Measurements from ENCODE around the gene TMEM106C.

TMEM106C gene

DNA sequence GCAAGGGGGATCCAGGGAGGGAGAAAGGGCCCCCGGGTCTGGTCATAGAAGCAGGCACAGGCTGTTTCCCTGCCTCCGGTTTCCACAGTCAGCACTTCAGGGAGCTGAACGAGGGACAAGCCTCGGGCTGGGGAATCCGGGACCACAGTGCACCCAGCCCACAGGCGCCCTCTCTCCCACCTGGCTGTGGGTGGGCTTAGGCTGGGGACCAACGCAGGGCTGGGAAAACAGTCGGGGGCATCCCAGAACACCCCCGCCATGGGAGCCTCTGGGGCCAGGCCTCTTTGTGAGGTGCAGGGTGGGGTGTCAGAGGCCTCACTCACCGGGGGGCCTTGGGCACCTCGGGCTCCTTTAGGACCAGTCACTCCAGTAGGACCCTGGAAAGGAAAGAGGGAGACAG is 16.3 kb downstream of the TMEM106C start:
- no peak for DNase-seq (ENCODE audit: low read depth)

- no peak for DNase-seq (ENCODE audit: low read depth)
Observed at GRCh38 chr12:47980197-47980596, 16.8 kb downstream of the TMEM106C start.

- DNase-seq (ENCODE audit: low read depth), result no peak
Observed at GRCh38 chr12:47980779-47981495, 17.5 kb downstream of the TMEM106C start.

GRCh38 chr12:47981496-47982260 is 18.3 kb downstream of the TMEM106C start:
- DNase-seq (ENCODE audit: low read depth), result no peak

DNA sequence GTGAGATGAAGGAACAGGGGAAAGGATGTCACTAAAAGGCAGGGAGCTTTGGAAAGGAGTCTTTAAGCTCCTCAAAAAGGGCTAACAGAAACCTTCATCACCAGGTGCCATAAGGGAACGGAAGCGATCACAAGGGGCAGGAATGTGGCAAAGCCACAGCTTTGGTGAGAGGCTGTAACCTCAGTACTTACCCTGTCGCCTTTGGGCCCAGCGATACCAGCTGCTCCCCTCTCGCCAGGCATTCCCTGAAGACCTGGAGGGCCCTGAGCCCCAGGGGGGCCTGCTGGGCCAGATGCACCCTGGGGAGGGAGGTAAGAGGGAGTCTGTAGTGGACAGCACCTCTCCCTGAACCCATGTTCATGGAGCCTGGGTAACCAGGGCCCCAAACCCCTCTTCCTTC is 18.9 kb downstream of the TMEM106C start:
- no peak for DNase-seq (ENCODE audit: low read depth)

DNA sequence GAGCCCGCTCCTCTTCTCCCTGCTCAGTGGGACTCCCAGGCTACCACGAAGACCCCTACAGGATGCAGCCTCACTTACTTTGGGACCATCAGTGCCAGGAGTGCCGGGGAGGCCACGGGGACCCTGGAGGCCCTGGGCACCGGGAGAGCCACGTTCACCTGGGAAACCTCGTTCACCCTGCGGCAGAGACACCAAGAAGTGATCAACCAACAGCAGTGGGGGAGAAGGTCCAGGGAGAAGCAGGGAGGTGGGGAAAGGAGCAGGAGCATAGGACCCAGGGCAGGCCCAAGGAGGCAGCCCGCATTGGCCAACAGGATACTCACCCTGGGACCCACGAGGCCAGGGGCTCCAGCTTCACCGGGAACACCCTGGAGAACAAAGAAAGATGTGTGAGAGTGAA is 19.4 kb downstream of the TMEM106C start:
- no peak for DNase-seq (ENCODE audit: low read depth)

GRCh38 chr12:47983541-47984115 is 20.2 kb downstream of the TMEM106C start:
- DNase-seq (ENCODE audit: low read depth), result no peak

DNA sequence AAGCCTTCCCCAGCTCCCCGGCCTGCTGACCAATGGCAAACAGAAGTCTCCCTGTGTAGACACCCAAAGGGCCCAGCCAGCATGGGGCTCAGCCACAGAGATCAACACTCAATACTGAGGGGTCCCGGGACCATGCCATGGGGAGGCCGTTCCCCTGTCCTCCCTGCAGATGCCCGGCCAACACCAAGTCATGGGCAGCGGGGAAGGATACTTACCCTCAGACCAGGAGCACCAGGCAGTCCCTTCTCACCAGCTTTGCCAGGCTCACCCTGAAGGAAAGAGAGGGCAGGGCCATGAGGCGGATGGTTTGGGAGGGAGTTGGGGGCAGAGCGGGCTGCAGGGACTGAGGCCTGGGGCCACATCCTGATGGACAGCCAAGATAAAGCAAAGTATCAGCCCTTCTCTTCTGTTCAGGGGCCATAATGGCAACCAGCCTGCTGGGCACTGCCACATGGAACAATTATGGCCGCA is 21.0 kb downstream of the TMEM106C start:
- DNase-seq (ENCODE audit: low read depth), result no peak

DNA sequence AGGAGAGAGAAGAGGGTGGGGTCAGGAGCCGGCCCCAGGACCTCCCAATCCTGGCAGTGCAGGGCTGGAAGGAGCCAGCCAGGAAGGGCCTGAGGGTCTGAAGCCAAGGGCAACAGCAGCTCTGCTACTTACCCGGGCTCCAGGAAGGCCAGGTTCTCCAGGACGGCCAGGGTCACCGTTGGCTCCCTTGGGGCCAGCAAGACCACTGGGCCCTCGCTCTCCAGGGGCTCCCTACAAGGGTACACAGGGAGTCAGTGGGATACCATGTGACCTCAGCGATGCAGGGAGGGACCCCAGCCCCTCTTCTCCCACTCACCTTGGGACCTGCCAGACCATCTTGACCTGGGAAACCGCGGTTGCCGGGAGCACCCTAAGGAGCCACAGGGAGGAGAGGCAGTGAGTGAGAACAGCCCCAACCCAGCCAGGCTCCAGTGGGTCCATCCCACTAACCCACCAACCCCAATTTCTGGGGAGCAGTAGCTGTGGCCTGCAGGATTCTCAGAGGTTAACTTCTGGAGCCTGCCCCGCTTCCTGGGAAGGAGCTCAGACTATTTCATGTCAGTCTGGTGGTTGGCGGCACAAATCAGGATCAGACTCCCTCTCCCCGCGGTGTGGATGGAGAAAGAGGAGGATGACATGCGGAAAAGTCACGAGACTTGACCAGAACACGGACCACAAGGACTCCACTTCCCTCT is 22.3 kb downstream of the TMEM106C start:
- no peak for DNase-seq (ENCODE audit: low read depth)

GRCh38 chr12:47986291-47986660 is 22.9 kb downstream of the TMEM106C start:
- no peak for DNase-seq (ENCODE audit: low read depth)

DNA sequence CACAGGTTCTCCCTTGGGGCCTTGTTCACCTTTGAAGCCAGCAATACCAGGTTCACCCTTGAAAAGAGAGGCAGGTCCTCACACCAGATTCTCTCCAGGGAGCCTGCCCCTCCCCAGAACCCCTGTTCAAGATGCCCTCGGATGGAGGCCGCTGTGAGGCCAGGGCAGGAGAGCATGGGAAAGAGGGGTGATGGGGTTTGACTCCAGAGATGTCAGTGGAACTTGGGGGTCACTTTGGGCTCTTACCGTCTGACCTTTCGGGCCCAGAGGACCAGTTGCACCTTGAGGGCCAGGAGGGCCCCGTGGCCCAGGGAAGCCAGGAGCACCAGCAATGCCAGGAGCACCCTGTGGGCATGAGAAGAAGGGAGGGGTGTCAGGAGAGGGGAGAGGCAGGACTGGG is 23.4 kb downstream of the TMEM106C start:
- no peak for DNase-seq (ENCODE audit: low read depth)

GRCh38 chr12:47987411-47988072 is 24.1 kb downstream of the TMEM106C start:
- DNase-seq (ENCODE audit: low read depth), result no peak

GRCh38 chr12:47988073-47989022 is 25.0 kb downstream of the TMEM106C start:
- no peak for DNase-seq (ENCODE audit: low read depth)

- DNase-seq (ENCODE audit: low read depth), result no peak
Observed at GRCh38 chr12:47989023-47989417, 25.6 kb downstream of the TMEM106C start.

- no peak for DNase-seq (ENCODE audit: low read depth)
Observed at GRCh38 chr12:47989666-47990065, 26.3 kb downstream of the TMEM106C start.

- no peak for DNase-seq (ENCODE audit: low read depth)
Observed at GRCh38 chr12:47990351-47991105, 27.1 kb downstream of the TMEM106C start.

- no peak for DNase-seq (ENCODE audit: low read depth)
Observed at GRCh38 chr12:47991106-47992061, 28.0 kb downstream of the TMEM106C start.

- DNase-seq (ENCODE audit: low read depth), result no peak
Observed at GRCh38 chr12:47992776-47993175, 29.4 kb downstream of the TMEM106C start.

- no peak for DNase-seq (ENCODE audit: low read depth)
Observed at GRCh38 chr12:47993491-47993890, 30.1 kb downstream of the TMEM106C start.

All from stimulated activated CD8-positive, alpha-beta memory T cell treated with anti-CD3 and anti-CD28 coated beads, Interleukin-15, amount 100 ng/mL, for 24 hours (primary cell).